Kidney (tissue), 14 donors: ENCODE measurements around the gene POLR1D. TPM values are rescaled to one million over a fixed set of nuclear protein-coding genes. Genes with fewer than 3 reads are reported as not detected.

Experiments
- DNase-seq, 5 donors: peaks; one replicate each; pipeline ENCODE4 v3.0.0-alpha.2; 2013 to 2020
- FAIRE-seq: peaks from 2 replicates; lab custom pipeline; 2012; peaks lifted over from hg19 to GRCh38; lab: Jason Lieb, UNC
- H3K27ac ChIP-seq, 2 donors: one replicate each; pipeline ENCODE4 v1.7.0; 2013; ENCODE audit warnings: low read depth in 2 of 2, low read length in 2 of 2, inconsistent platforms in 1 of 2
- H3K27me3 ChIP-seq: one replicate; pipeline ENCODE4 v1.7.1; 2013; ENCODE audit warnings: low read length, inconsistent platforms; ENCODE audit not compliant: control insufficient read depth, insufficient read depth
- H3K36me3 ChIP-seq, 3 donors: one replicate each; pipeline versions ENCODE4 v1.7.0 to v1.7.1; 2013; ENCODE audit warnings: low read length in 3 of 3, control low read depth in 1 of 3, inconsistent platforms in 1 of 3; ENCODE audit not compliant: insufficient read depth in 3 of 3, control insufficient read depth in 2 of 3
- H3K4me1 ChIP-seq, 3 donors: one replicate each; pipeline versions ENCODE4 v1.7.0 to v1.7.1; 2013; ENCODE audit warnings: low read length in 3 of 3, inconsistent platforms in 1 of 3, low read depth in 1 of 3; ENCODE audit not compliant: control insufficient read depth in 2 of 3, insufficient read depth in 2 of 3
- H3K4me3 ChIP-seq, 3 donors: one replicate each; pipeline versions ENCODE4 v1.7.0 to v1.8.1; 2013; ENCODE audit warnings: low read length in 3 of 3, control low read depth in 1 of 3, inconsistent platforms in 1 of 3
- H3K9ac ChIP-seq, 3 donors: one replicate each; pipeline versions ENCODE4 v1.7.0 to v1.7.1; 2013; ENCODE audit warnings: low read length in 3 of 3, control low read depth in 1 of 3, inconsistent platforms in 1 of 3
- H3K9me3 ChIP-seq, 3 donors: one replicate each; pipeline versions ENCODE4 v1.7.0 to v1.7.1; 2013; ENCODE audit warnings: low read length in 3 of 3, control low read depth in 1 of 3, inconsistent platforms in 1 of 3; ENCODE audit not compliant: control insufficient read depth in 2 of 3, insufficient read depth in 1 of 3
- intact Hi-C: fragments of 100-400 bp; cut with DNase I; formaldehyde crosslinking; loops from one replicate; pipeline ENCODE4 v1.11.1; 2022
- polyA plus RNA-seq: library from polyadenylated mRNA; stranded (reverse); fragments of 350-450 nt; fragmentation: Illumina TruSeq; extraction: RNeasy Lipid Tissue Mini Kit (QIAGEN cat#74804); gene quantifications from one replicate; pipeline ENCODE4 v1.2.3, GENCODE V29; 2014; ENCODE audit warnings: low read depth, low replicate concordance; ENCODE audit not compliant: insufficient read depth
- total RNA-seq: library from RNA; stranded (reverse); fragmentation: NEBNext Ultra II Directional; extraction: Animal tissue kit (Norgen Biotek cat#: 25700); gene quantifications from one replicate; pipeline ENCODE4 v1.2.1, GENCODE V29; 2021
- TF ChIP-seq, protein P1 (sequence below): IDR thresholded peaks from 3 replicates; pipeline ENCODE4 v1.5.1; 2012; ENCODE audit warnings: mild to moderate bottlenecking, moderate library complexity, borderline replicate concordance; ENCODE audit not compliant: insufficient read depth; ENCODE audit errors: extremely low read depth
- donor health status: control.
- donor health status: control.
- donor health status: control.
- donor health status: control.
- donor health status: control.
- donor health status: DM: yes; HTN: yes; CAD: no.
- donor health status: Normal renal cell carcinoma (clear cell type).

The POLR1D gene
- total and polyA plus RNA-seq, 2 donors from 2014 or later = 72.8 to 124 TPM

DNA sequence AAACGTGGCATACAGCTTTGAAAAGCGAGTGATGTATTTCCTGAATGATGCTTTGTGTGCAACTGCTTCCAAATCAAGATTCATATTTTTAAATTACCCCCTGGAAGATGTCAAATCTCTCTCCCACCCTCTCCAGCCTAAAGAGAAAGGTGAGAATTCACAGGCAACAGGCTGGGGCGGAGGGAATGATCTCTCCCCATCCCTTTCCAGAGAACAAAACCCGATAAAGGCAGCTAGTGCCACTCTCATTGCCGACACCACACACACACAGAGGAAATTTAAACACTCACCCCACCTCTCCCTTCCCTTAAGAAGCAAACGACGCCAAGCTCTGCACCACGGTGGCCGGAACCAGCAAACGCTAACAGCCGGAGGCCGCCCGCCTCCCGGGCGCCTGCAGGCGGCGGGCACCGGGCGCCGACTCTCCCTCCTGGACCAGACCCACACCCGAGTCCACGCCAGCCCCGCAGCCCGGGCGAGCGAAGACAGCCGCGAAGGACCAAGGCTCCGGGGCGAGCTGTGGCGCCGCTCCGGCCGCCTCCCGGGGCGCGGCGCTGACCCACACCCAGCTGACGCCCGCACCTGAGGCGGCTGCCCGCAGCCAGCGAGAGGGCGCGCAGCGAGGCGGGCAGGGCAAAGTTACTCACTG, 1.8 kb upstream of the POLR1D start:
- peak overlapping the region; percentile 69 to 90 (median 85) for H3K4me3 ChIP-seq
- peaks cover 0 to 4% (median under 1%) of the 10 kb centered on the region in 3 donors for H3K36me3 ChIP-seq
- H3K27ac ChIP-seq = peak overlapping the region; percentile 85 to 89
- DNase-seq = peak in 4 of 5 donors; percentile 64 to 88 (median 68)
- H3K27me3 ChIP-seq = no peaks in the 10 kb centered on the region
- intact Hi-C loops = no loop called here
- FAIRE-seq = no peak
- peaks cover 0 to 17% (median 12%) of the 10 kb centered on the region in 3 donors for H3K4me1 ChIP-seq
- TF ChIP-seq, protein P1, sequence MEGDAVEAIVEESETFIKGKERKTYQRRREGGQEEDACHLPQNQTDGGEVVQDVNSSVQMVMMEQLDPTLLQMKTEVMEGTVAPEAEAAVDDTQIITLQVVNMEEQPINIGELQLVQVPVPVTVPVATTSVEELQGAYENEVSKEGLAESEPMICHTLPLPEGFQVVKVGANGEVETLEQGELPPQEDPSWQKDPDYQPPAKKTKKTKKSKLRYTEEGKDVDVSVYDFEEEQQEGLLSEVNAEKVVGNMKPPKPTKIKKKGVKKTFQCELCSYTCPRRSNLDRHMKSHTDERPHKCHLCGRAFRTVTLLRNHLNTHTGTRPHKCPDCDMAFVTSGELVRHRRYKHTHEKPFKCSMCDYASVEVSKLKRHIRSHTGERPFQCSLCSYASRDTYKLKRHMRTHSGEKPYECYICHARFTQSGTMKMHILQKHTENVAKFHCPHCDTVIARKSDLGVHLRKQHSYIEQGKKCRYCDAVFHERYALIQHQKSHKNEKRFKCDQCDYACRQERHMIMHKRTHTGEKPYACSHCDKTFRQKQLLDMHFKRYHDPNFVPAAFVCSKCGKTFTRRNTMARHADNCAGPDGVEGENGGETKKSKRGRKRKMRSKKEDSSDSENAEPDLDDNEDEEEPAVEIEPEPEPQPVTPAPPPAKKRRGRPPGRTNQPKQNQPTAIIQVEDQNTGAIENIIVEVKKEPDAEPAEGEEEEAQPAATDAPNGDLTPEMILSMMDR = peak; percentile 18
- H3K9me3 ChIP-seq = no peaks in the 10 kb centered on the region
- H3K9ac ChIP-seq = peak overlapping the region; percentile 59 to 88 (median 75)

DNA sequence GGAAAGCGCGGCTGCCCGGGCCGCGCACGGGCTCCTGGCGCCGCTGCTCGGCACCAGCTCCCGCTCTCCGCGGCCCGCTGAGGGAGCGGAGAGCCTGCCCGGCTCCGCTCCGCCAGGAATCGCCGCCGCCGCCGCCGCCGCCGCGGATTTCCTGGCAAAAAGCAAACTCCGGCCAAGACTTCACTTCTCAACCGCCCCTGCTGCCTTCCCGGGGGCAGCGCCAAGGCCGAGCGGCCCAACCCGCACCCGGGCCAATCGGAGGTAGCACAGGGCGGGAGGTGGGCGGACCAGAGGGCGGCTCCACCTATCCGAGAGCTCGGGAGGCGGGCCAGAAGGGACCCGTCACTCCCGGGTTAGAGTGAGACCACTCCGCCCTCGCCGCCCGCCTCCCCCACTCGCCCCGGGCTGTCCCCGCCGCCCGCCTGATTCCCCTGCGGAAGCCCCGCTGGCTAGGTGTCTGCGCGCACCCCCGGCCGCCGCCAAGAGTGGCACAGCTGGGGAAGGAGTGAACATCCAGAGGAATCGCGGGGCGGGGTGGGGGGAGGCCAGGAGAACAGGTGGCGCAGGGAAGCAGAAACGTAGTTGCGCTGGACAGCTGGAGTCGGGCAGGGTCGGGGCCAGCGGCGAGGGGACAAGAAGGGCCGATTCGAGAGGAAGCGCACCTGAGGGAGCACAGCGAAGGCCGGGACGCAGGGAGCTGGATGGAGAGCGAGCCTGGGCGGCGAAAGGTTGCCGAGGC, 1.1 kb upstream of the POLR1D start, which contains the start of gene LNX2:
Gene LNX2 (minus strand): TSS at position 153 of the 739 bp plus-strand sequence. CDS start 38,826 bp downstream, outside the sequence.
- FAIRE-seq = no peak
- Histone ChIP-seq H3K9ac (peak within 1 kb of the TSS; percentile 75 to 92 (median 91)), H3K4me3 (peak within 1 kb of the TSS; percentile 85 to 91 (median 88)), H3K9me3 (no peaks in the 10 kb centered on the region), H3K36me3 (peaks cover 0 to 4% (median 3%) of the 10 kb centered on the region in 3 donors), H3K4me1 (peaks cover 0 to 17% (median 12%) of the 10 kb centered on the region in 3 donors), H3K27me3 (no peaks in the 10 kb centered on the region), H3K27ac (peak within 1 kb of the TSS; percentile 98 to 99)
- peak; percentile 98 to 99 (median 98) for DNase-seq
- intact Hi-C loops = no loop called here
- TF ChIP-seq, protein P1 = no peak

DNA sequence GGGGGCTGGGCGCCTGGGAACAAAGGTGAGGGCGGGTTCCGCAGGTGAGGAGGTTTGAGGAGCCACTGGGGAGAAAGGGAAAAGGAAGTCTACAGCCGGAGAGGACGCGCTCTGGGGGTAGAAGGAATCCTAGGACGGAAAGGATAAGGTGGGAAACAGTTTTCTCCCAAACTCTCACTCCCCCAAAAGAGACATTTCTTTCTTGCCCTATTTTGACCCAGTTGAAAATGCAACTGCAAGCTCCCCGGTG, 651 bp upstream of the POLR1D start:
- intact Hi-C loops = no loop called here
- peak in 1 of 5 donors; percentile 73 for DNase-seq
- no peak for FAIRE-seq
- TF ChIP-seq, protein P1 = no peak
- H3K9ac ChIP-seq = peak overlapping the region; percentile 24 to 92 (median 91)
- no peaks in the 10 kb centered on the region for H3K27me3 ChIP-seq
- no peaks in the 10 kb centered on the region for H3K9me3 ChIP-seq
- peak overlapping the region; percentile 98 to 99 for H3K27ac ChIP-seq
- peaks cover 0 to 4% (median 3%) of the 10 kb centered on the region in 3 donors for H3K36me3 ChIP-seq
- peaks cover 0 to 17% (median 15%) of the 10 kb centered on the region in 3 donors for H3K4me1 ChIP-seq
- H3K4me3 ChIP-seq = peak overlapping the region; percentile 61 to 91 (median 88)
